ENCODE data around the gene PSME4.

Gene PSME4

DNA sequence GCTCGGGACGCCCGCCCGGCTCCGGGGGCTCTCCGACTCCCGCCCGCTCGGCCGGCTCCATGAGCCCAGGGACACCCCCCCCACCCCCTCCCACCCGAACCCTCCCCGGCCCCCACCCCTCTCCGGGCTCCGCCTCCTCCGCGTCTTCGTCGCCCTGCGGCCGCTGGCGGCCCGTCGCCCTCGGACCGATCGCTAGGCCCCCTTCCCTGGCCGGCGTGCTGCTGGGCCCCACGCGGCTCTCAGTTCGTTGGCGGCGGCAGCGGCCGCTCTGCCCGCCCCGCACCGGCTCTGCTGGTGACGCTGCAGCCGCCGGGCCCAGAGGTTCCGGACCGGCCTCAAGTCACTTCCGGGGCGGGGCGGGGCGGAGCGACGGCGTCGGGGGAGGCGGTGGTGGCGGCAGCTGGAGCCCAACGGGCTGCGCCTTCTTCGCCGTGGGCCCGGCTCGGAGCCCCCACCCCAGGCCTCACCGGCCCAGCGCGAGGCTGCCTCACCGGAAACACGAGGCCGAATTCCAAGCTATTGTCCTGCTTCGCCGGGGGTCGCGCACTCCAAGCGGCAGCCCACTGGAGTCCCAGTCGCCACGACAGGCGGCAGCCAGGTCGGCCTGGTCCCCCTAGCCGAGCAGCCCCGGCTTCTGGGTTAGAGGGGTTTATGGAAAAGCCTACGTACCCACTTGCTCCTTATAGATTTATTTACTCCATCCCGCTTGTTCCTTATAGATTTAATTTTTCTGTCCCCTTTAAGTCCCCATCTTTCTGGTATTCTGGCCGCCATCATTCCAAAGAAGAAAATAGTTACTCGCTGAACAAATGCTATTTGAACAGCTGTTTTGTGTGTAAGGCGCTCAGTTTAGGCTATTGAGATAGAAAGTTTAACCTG, at the start of gene PSME4:
PSME4 (minus strand) TSS at position 270 of the 879 bp plus-strand sequence; CDS start at position 61, 209 bp downstream.
- DNase-seq (ENCODE audit: low read depth in 3 of 3) = peak; percentile 88 to 98 (median 91)

DNA sequence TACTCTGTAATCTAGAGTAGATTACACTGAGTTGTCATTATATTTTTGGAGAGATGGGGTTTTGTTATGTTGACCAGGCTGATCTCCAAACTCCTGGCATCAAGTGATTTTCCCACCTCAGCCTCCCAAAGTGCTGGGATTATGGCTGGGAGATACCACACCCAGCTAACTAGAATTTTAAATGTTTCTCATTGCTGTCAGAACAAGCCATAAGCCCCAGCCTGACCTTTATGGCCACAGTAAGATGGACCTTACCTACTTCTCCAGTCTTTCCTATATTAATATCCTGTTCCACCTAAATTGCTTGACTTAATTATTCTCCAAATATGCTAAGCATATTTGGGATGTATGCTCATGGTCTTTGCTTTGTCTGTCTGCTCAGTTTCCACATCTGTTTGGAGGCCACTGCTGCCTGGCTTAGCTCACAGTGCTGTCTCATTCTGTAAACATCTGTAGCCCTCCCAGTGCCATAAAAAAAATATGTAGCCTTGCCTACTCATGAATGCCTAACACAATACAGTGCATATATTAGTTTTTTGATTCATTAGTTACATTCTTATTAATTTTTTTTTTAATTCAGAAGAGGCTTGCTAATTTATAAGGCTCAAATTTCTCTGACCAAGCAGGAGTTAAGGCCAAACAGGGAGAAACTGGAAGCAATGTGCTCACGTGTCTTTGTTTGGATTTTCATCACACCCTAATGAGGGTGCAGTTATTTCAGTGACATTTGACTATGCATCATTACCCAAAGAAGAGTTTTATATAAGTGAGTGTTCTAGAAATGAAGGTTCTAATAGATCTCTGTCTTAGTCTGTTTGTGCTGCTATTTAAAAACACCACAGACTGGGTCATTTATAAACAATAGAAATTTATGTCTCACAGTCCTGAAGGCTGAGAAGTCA, 45.3 kb upstream of the PSME4 start:
- DNase-seq (ENCODE audit: low read depth in 3 of 3) = no peak

- DNase-seq (ENCODE audit: low read depth in 3 of 3) = no peak
Measured at GRCh38 chr2:54013996-54014395, 43.2 kb upstream of the PSME4 start.

GRCh38 chr2:54012538-54013141, 41.8 kb upstream of the PSME4 start:
- no peak for DNase-seq (ENCODE audit: low read depth in 3 of 3)

DNA sequence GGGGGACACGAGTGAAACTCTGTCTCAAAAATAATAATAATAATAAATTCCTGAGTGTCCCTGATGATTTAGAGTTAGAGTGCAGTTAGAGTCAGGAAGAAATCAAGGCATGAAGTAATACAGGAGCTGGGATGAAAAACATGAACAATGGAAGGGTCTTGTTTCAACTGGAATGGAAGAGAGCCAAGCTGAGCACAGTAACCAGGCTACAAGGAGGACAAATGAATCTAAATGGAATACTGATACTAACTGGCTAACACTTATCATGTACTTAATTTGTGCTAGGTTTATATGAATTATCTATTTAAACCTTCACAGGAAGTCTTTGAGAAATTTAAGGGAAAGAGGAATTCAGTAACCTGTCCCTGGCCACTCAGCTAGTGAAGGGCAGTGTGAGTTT, 38.8 kb upstream of the PSME4 start:
- DNase-seq (ENCODE audit: low read depth in 3 of 3) = no peak

- no peak for DNase-seq (ENCODE audit: low read depth in 3 of 3)
Measured at GRCh38 chr2:54008439-54008838, 37.6 kb upstream of the PSME4 start.

GRCh38 chr2:54000524-54000923, 29.7 kb upstream of the PSME4 start:
- DNase-seq (ENCODE audit: low read depth in 3 of 3) = no peak

DNA sequence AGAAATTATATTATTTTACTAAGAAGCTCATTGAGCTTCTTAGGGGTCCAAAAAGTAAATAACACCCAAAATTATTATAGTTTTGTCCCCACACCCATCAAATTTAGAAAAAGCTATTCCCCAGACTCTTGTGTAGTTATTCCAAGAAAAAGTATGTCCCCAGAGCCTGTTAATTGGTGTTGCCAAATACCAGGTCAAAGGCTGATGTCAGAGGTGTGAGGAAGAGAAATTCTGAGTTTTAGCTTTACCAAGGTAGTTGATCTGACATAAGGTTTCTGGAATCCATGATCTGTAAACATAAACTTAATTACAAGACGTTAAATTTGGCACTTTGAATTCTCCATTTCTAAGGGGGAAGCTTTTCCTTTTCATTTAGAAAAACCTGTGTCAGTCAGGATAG, 29.3 kb upstream of the PSME4 start:
- no peak for DNase-seq (ENCODE audit: low read depth in 3 of 3)

- DNase-seq (ENCODE audit: low read depth in 3 of 3) = no peak
Measured at GRCh38 chr2:53998834-53999233, 28.0 kb upstream of the PSME4 start.

GRCh38 chr2:53994818-53995808, 24.3 kb upstream of the PSME4 start:
- DNase-seq (ENCODE audit: low read depth in 3 of 3) = no peak

DNA sequence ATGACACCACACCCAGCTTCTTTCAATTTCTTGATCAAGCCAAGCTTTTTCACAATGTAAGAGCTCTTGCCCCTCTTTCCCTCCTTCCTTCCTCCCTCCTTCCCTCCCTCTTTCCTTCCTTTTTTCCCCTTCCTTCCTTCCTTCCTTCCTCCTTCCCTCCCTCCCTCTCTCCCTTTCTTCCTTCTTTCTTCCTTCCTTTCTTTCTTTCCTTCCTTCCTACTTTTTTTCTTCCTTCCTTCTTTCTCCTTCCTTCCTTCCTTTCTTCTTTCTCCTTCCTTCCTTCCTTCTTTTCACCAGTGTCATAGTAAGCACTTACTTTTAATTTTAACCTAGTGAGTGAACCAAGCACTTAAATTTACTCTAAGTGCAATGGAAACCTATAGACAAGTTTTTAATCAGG, 21.2 kb upstream of the PSME4 start:
- DNase-seq (ENCODE audit: low read depth in 3 of 3) = no peak

DNA sequence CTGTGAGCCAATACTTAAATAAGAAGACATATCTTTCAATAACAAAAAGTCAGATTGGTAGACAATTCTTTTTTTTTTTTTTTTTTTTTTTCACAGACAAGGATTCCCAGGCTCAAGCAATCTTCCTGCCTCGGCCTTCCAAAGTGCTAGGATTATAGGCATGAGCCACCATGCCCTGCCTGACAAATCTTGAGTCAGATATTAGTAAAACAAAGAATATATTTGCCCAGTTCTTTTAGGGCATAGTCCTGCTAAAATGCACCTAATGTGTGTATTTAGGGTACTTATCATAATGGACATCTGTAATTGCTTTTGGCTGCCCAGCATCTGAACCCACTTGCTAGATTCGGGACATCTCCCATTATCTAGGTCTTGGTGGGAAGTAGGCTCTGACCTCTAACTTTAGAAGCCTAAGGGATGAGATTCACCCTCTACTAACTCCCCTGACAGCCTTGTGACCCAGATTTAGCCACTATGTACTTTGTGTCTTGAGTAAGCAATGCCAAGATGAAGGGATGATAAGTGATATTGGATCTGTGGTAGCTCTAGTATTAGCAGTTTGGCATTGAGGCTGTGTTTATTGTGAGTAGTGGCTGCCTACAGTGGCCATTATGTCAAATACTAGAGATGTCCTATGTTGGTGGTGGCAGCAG, 18.5 kb upstream of the PSME4 start:
- DNase-seq (ENCODE audit: low read depth in 3 of 3) = no peak

GRCh38 chr2:53987336-53987921, 16.6 kb upstream of the PSME4 start:
- no peak for DNase-seq (ENCODE audit: low read depth in 3 of 3)

DNA sequence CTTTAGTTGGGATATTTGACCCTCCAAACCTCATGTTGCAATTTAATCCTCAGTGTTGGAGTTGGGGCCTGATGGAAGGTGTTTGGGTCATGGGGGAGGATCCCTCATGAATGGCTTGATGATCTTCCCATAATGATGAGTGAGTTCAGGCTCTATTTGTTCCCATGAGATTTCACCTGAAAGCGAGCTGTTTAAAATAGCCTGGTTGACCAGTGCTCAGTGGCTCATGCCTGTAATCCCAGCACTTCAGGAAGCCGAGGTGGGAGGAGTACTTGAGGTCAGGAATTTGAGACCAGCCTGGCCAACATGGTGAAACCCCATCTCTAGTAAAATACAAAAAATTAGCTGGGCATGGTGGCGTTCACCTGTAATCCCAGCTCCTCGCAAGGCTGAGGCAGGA, 14.9 kb upstream of the PSME4 start:
- DNase-seq (ENCODE audit: low read depth in 3 of 3) = no peak

DNA sequence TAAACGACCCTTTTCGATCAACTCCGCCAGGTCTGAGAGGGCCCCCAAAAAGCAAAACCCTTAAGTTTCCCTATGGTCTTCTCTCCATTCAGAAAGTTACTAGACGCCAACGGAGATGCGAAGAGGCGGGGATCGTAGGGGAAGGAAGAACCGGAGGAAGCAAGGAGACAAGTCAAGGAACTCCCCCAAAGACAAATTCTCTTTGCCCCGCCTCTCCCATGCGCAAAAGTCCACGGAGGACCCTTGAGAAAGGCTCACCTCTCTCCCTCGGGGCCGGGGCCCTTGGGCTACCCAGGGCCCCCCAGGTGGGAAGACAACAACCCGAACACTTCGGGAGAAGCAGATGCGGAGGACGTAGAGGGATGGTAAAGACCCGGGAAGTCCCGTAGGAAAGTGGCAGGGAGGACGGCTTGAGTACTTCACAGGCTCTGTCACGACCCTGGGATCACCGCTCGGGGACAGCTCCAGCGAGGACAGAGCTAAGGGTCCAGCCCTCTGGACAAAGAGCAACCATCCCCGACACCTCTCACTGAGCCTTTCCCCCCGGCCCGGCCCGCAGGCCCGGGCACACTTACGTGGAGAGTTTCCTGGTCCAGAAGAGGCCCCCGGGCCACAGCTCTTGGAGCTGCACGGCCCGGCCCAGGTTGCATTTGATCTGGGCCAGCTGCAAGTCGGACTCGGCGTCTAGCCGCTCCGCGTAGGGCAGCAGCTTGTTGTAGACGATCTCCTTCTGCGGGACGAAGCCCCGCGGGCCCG, 647 bp downstream of the PSME4 start:
- DNase-seq (ENCODE audit: low read depth in 3 of 3) = peak in 1 of 3 experiments; percentile 19

GRCh38 chr2:53969285-53969967, 1.4 kb downstream of the PSME4 start:
- DNase-seq (ENCODE audit: low read depth in 3 of 3) = no peak

DNA sequence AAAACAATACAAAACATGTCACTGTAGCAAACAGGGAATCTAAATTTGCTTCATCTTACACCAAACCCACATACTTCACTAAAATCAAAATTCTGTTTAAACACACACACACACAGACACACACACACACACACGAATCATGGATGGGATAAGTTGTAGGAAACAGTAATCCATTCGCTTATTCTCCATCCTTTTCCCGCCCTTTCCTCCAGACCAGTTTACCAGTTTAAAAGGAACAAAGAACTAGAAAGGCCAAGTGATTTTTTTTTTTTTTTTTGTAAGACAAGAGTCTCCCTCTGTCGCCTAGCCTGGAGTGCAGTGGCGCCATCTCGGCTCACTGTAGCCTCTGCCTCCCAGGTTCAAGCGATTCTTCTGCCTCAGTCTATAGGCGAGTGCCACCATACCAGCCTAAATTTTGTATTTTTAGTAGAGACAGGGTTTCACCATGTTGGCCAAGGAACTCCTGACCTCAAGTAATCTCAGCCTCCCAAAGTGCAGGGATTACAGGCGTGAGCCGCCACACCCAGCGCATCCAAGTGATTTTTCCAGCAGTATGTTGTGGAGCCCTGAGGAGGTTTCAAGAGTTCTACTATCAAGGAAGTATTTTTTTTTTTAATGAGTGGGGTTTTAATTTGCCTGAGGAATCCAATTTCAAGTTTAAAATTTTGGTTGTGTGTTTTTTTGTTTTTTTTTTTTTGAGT, 5.7 kb downstream of the PSME4 start:
- no peak for DNase-seq (ENCODE audit: low read depth in 3 of 3)
